H9 (cell line): ENCODE results near the gene MSL3. TPM values are rescaled to one million over a fixed set of nuclear protein-coding genes. Genes with fewer than 3 reads are reported as not detected.

Source experiments
- DNase-seq: peaks from one replicate; pipeline ENCODE4 v3.0.0-alpha.2; 2017
- H2AFZ ChIP-seq: one replicate; pipeline ENCODE4 v1.6.1; 2013; ENCODE audit warnings: mild to moderate bottlenecking, low read length, control low read depth, moderate library complexity
- H2AK5ac ChIP-seq: 2 replicates; pipeline ENCODE4 v1.6.1; 2013; ENCODE audit warnings: low read length, control low read depth, mixed read lengths; ENCODE audit not compliant: insufficient read length
- H2BK120ac ChIP-seq: one replicate; pipeline ENCODE4 v1.6.1; 2013; ENCODE audit warnings: low read depth, mild to moderate bottlenecking, low read length, control low read depth, inconsistent platforms; ENCODE audit not compliant: poor library complexity, severe bottlenecking
- H2BK12ac ChIP-seq: 2 replicates; pipeline ENCODE4 v1.6.1; 2013; ENCODE audit warnings: low read length, control low read depth, mixed read lengths, low read depth; ENCODE audit not compliant: insufficient read length
- H2BK15ac ChIP-seq: 2 replicates; pipeline ENCODE4 v1.6.1; 2013; ENCODE audit warnings: low read depth, low read length, control low read depth
- H2BK20ac ChIP-seq: one replicate; pipeline ENCODE4 v1.6.1; 2013; ENCODE audit warnings: low read depth, mild to moderate bottlenecking, low read length, control low read depth, inconsistent platforms; ENCODE audit not compliant: poor library complexity, severe bottlenecking
- H2BK5ac ChIP-seq: 2 replicates; pipeline ENCODE4 v1.6.1; 2013; ENCODE audit warnings: low read length, control low read depth, mixed read lengths; ENCODE audit not compliant: insufficient read length
- H3K14ac ChIP-seq: 2 replicates; pipeline ENCODE4 v1.6.1; 2013; ENCODE audit warnings: low read length, control low read depth; ENCODE audit not compliant: insufficient read depth
- H3K18ac ChIP-seq: 2 replicates; pipeline ENCODE4 v1.6.1; 2013; ENCODE audit warnings: low read depth, mild to moderate bottlenecking, mixed read lengths, low read length, control low read depth; ENCODE audit not compliant: insufficient read length
- H3K23ac ChIP-seq: 2 replicates; pipeline ENCODE4 v1.6.1; 2013; ENCODE audit warnings: low read length, control low read depth, mixed read lengths, low read depth; ENCODE audit not compliant: insufficient read length
- H3K23me2 ChIP-seq: 2 replicates; pipeline ENCODE4 v1.6.1; 2013; ENCODE audit warnings: low read depth, mild to moderate bottlenecking, mixed read lengths, low read length, control low read depth; ENCODE audit not compliant: insufficient read length, poor library complexity, severe bottlenecking
- H3K27ac ChIP-seq: 2 replicates; pipeline ENCODE4 v1.5.1; 2013; ENCODE audit warnings: low read length, control low read depth, mixed read lengths, low read depth; ENCODE audit not compliant: insufficient read length
- H3K27me3 ChIP-seq: 2 replicates; pipeline ENCODE4 v1.6.1; 2013; ENCODE audit warnings: low read length, control low read depth, inconsistent platforms; ENCODE audit not compliant: insufficient read depth
- H3K4ac ChIP-seq: 2 replicates; pipeline ENCODE4 v1.6.1; 2013; ENCODE audit warnings: low read depth, mild to moderate bottlenecking, control low read depth, inconsistent platforms, low read length, moderate library complexity
- H3K4me1 ChIP-seq: 2 replicates; pipeline ENCODE4 v1.6.1; 2013; ENCODE audit warnings: low read length, control low read depth, inconsistent platforms; ENCODE audit not compliant: insufficient read depth
- H3K4me2 ChIP-seq: 2 replicates; pipeline ENCODE4 v1.6.1; 2013; ENCODE audit warnings: low read length, control low read depth, mixed read lengths; ENCODE audit not compliant: insufficient read length, insufficient read depth
- H3K56ac ChIP-seq: 2 replicates; pipeline ENCODE4 v1.6.1; 2013; ENCODE audit warnings: low read depth, mild to moderate bottlenecking, mixed read lengths, low read length, control low read depth; ENCODE audit not compliant: insufficient read length
- H3K79me1 ChIP-seq: 2 replicates; pipeline ENCODE4 v1.6.1; 2013; ENCODE audit warnings: low read depth, mild to moderate bottlenecking, moderate library complexity, low read length, control low read depth, inconsistent platforms; ENCODE audit not compliant: insufficient read depth, poor library complexity, severe bottlenecking
- H3K79me2 ChIP-seq: 2 replicates; pipeline ENCODE4 v1.6.1; 2013; ENCODE audit warnings: low read length, control low read depth, inconsistent platforms; ENCODE audit not compliant: insufficient read depth
- H3K9ac ChIP-seq: 2 replicates; pipeline ENCODE4 v1.6.1; 2013; ENCODE audit warnings: low read length, control low read depth, mixed read lengths; ENCODE audit not compliant: insufficient read length; ENCODE audit errors: extremely low read depth
- H3K9me3 ChIP-seq: one replicate; pipeline ENCODE4 v1.6.1; 2013; ENCODE audit warnings: low read depth, low read length, inconsistent platforms; ENCODE audit not compliant: control insufficient read depth
- H3T11ph ChIP-seq: one replicate; pipeline ENCODE4 v1.6.1; 2013; ENCODE audit warnings: mild to moderate bottlenecking, low read length, control low read depth, inconsistent platforms
- H4K20me1 ChIP-seq: one replicate; pipeline ENCODE4 v1.6.1; 2013; ENCODE audit not compliant: control insufficient read depth, insufficient read length, insufficient read depth
- H4K5ac ChIP-seq: 2 replicates; pipeline ENCODE4 v1.6.1; 2013; ENCODE audit warnings: low read depth, mild to moderate bottlenecking, mixed read lengths, low read length, control low read depth; ENCODE audit not compliant: insufficient read length
- H4K8ac ChIP-seq: replicated peaks from 2 replicates; pipeline ENCODE4 v1.6.1; 2013; ENCODE audit warnings: low read length, control low read depth, mixed read lengths, low read depth; ENCODE audit not compliant: insufficient read length
- H4K91ac ChIP-seq: 2 replicates; pipeline ENCODE4 v1.6.1; 2013; ENCODE audit warnings: low read depth, mild to moderate bottlenecking, moderate library complexity, mixed read lengths, low read length, control low read depth; ENCODE audit not compliant: insufficient read length
- H3K27ac Mint-ChIP-seq, 3 experiments: 2 replicates in 2 of 3; 3 replicates in 1 of 3; pipeline ENCODE4 v1.8.0; 2020 to 2021; ENCODE audit warnings: mixed read lengths in 3 of 3, mild to moderate bottlenecking in 1 of 3, moderate library complexity in 1 of 3
- H3K27me3 Mint-ChIP-seq: 2 replicates; pipeline ENCODE4 v1.8.0; 2021; ENCODE audit warnings: low read depth, mild to moderate bottlenecking, moderate library complexity, mixed read lengths
- H3K36me3 Mint-ChIP-seq, 3 experiments: 2 replicates in 2 of 3; 3 replicates in 1 of 3; pipeline ENCODE4 v1.8.0; 2020 to 2021; ENCODE audit warnings: low read depth in 3 of 3, mixed read lengths in 3 of 3; ENCODE audit not compliant: insufficient read depth in 1 of 3
- H3K4me1 Mint-ChIP-seq, 2 experiments: 2 replicates each; pipeline ENCODE4 v1.8.0; 2020; ENCODE audit warnings: mixed read lengths in 2 of 2
- H3K4me3 Mint-ChIP-seq, 2 experiments: 2 replicates in 1 of 2; 3 replicates in 1 of 2; pipeline ENCODE4 v1.8.0; 2020 to 2021; ENCODE audit warnings: mild to moderate bottlenecking in 2 of 2, mixed read lengths in 2 of 2, moderate library complexity in 1 of 2
- H3K9me3 Mint-ChIP-seq, 2 experiments: 2 replicates in 1 of 2; 3 replicates in 1 of 2; pipeline ENCODE4 v1.8.0; 2020; ENCODE audit warnings: mild to moderate bottlenecking in 2 of 2, mixed read lengths in 2 of 2, moderate library complexity in 1 of 2
- WGBS: extraction: QIAGEN DNeasy Blood & Tissue Kit; methylation state at CpG from one replicate; pipeline ENCODE4 v1.1.7; 2013; ENCODE audit warnings: missing lambda C conversion rate, low lambda C conversion rate, mixed read lengths; ENCODE audit not compliant: insufficient read length; ENCODE audit errors: extremely low coverage; 5-methylcytosine and 5-hydroxymethylcytosine counted together
- total RNA-seq: library from RNA; stranded (reverse); gene quantifications from 2 replicates; pipeline ENCODE4 v1.2.1, GENCODE V29; 2021
- TF ChIP-seq, protein P1 (sequence below): fragments of 200-600 bp; sonication (generic); conservative IDR thresholded peaks from 3 replicates; pipeline ENCODE4 v1.8.0; 2021; ENCODE audit warnings: antibody characterized with exemption, mild to moderate bottlenecking

MSL3 gene
- total RNA-seq, 1 experiment from 2014 or later: 13.0 TPM

DNA sequence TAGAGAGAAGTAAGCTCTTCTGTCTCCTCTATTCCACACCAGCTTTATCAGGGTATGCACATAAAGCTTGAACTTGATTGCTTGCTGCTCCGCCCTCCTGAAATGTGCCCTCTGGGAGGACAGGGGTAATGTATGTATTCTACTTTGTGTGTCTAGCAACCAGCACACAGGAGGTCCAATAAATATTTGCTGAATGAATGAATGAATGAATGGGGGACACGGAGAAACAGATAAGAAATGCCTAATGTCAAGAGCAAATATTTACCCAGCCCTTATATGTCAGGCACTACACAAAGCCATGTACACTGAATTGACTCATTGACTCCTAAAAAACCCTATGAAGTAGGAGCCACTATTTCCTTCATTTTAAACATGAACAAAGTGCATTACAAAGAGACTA is 2.3 kb upstream of the MSL3 start:
- DNase-seq: no peak
- Mint-ChIP-seq H3K36me3 (peaks cover 0 to under 1% (median 0%) of the 10 kb centered on the region in 3 experiments; a peak in 4 of 7 replicates), H3K9me3 (peaks cover 56 to 66% of the 10 kb centered on the region in 2 experiments), H3K4me1 (peaks cover 9 to 12% of the 10 kb centered on the region in 2 experiments), H3K27me3 (peaks cover 36% of the 10 kb centered on the region), H3K27ac (no peak overlapping the region), H3K4me3 (no peak overlapping the region)
- no peak overlapping the region for H3K56ac ChIP-seq
- no peaks in the 10 kb centered on the region for H3K9me3 ChIP-seq
- no peak overlapping the region for H3K4me2 ChIP-seq
- peaks cover 8% of the 10 kb centered on the region for H3K23me2 ChIP-seq
- no peak overlapping the region for H2BK12ac ChIP-seq
- no peak overlapping the region for H3K18ac ChIP-seq
- H4K20me1 ChIP-seq: no peaks in the 10 kb centered on the region
- H2BK15ac ChIP-seq: no peak overlapping the region
- no peak overlapping the region for H2AK5ac ChIP-seq
- H4K91ac ChIP-seq: no peak overlapping the region
- no peak overlapping the region for H2BK120ac ChIP-seq
- no peak overlapping the region for H3T11ph ChIP-seq
- H3K23ac ChIP-seq: no peak overlapping the region
- no peak overlapping the region for H3K9ac ChIP-seq
- H4K5ac ChIP-seq: no peak overlapping the region
- no peak overlapping the region for H2BK5ac ChIP-seq
- H3K27me3 ChIP-seq: no peaks in the 10 kb centered on the region; the same call in 1 of the 2 replicates
- no peaks in the 10 kb centered on the region for H3K79me2 ChIP-seq
- H3K79me1 ChIP-seq: no peaks in the 10 kb centered on the region
- no peak overlapping the region for H3K27ac ChIP-seq
- TF ChIP-seq, protein P1, sequence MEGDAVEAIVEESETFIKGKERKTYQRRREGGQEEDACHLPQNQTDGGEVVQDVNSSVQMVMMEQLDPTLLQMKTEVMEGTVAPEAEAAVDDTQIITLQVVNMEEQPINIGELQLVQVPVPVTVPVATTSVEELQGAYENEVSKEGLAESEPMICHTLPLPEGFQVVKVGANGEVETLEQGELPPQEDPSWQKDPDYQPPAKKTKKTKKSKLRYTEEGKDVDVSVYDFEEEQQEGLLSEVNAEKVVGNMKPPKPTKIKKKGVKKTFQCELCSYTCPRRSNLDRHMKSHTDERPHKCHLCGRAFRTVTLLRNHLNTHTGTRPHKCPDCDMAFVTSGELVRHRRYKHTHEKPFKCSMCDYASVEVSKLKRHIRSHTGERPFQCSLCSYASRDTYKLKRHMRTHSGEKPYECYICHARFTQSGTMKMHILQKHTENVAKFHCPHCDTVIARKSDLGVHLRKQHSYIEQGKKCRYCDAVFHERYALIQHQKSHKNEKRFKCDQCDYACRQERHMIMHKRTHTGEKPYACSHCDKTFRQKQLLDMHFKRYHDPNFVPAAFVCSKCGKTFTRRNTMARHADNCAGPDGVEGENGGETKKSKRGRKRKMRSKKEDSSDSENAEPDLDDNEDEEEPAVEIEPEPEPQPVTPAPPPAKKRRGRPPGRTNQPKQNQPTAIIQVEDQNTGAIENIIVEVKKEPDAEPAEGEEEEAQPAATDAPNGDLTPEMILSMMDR: no peak
- H2BK20ac ChIP-seq: no peak overlapping the region
- H4K8ac ChIP-seq: no peak overlapping the region
- no peak overlapping the region for H3K4ac ChIP-seq
- H3K14ac ChIP-seq: no peak overlapping the region
- no CpG with 5 or more reads among the region's 2 CpGs for WGBS
- H2AFZ ChIP-seq: no peak overlapping the region
- no peaks in the 10 kb centered on the region for H3K4me1 ChIP-seq
